Measurements from ENCODE around the gene TGFA.

DNA sequence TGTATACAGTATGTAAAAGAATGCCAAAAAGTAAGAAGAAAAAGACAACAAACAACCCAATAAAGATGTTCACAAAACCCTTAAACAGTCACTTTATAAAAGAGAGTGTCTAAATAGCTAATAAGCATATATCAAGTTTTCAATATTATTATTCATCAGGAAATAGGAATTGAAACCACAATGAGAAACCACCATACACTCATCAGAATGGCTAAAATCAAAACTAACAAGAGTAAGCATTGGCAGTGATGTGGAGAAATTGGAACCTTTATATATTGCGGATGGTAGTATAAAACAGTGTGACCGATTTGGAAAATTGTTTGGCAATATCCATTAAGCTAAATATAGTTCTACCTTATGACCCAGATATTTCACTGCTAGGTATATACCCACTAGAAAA is 20.5 kb upstream of the TGFA start:
- TF ChIP-seq CTCF (IDR thresholded peaks at IDR 0.05): no peak
- TF ChIP-seq EZH2 (IDR thresholded peaks at IDR 0.05): no peak
- TF ChIP-seq EZH2phosphoT487 (IDR thresholded peaks at IDR 0.05): no peak
